Vagina (tissue), 2 donors: ENCODE results near the gene CAPZA1. TPM values are rescaled to one million over a fixed set of nuclear protein-coding genes. Genes with fewer than 3 reads are reported as not detected.

Experiments
- DNase-seq, 2 donors: peaks; one replicate each; pipeline ENCODE4 v3.0.0-alpha.2; 2017; ENCODE audit errors: extremely low spot score in 2 of 2
- H3K27ac ChIP-seq: fragments of 200-600 bp; sonication (generic); one replicate; pipeline ENCODE4 v1.5.1; 2019
- H3K27me3 ChIP-seq: fragments of 200-600 bp; sonication (generic); one replicate; pipeline ENCODE4 v1.5.1; 2019
- H3K36me3 ChIP-seq, 2 donors: fragments of 200-600 bp; sonication (generic); one replicate each; pipeline ENCODE4 v1.5.1; 2017 to 2019
- H3K4me1 ChIP-seq: fragments of 200-600 bp; sonication (generic); one replicate; pipeline ENCODE4 v1.5.1; 2019
- H3K4me3 ChIP-seq, 2 donors: fragments of 200-600 bp; sonication (generic); 1 replicate in 1 of 2; 2 replicates in 1 of 2; pipeline ENCODE4 v1.5.1; 2016 to 2019
- H3K9me3 ChIP-seq: fragments of 200-600 bp; sonication (generic); one replicate; pipeline ENCODE4 v1.5.1; 2019
- POLR2A ChIP-seq, 2 donors: fragments of 450-650 bp; IDR thresholded peaks; one replicate each; pipeline ENCODE4 v1.6.1; 2017; ENCODE audit warnings: antibody characterized with exemption in 2 of 2, mild to moderate bottlenecking in 2 of 2, moderate library complexity in 2 of 2
- POLR2AphosphoS5 ChIP-seq, 2 donors: sonication (generic); formaldehyde crosslinking; IDR thresholded peaks; one replicate each; pipeline ENCODE4 v1.9.0; 2017; ENCODE audit warnings: antibody characterized with exemption in 2 of 2, mild to moderate bottlenecking in 2 of 2, low read depth in 1 of 2; ENCODE audit not compliant: insufficient read depth in 1 of 2
- intact Hi-C: fragments of 100-400 bp; cut with DNase I; formaldehyde crosslinking; loops from one replicate; pipeline ENCODE4 v1.15.1; 2023
- total RNA-seq: library from RNA; depleted of rRNA; stranded (reverse); fragments of >200 nt; gene quantifications from one replicate; pipeline ENCODE4 v1.2.3, GENCODE V29; 2016
- TF ChIP-seq, protein P1 (sequence below), 3 experiments: fragments of 450-650 bp in 2 of 3; fragments of 200-600 bp in 1 of 3; sonication (generic) in 1 of 3; IDR thresholded peaks; one replicate each; pipeline ENCODE4 v1.5.1; 2017 to 2019; ENCODE audit warnings: antibody characterized with exemption in 3 of 3, mild to moderate bottlenecking in 2 of 3, moderate library complexity in 2 of 3

Gene CAPZA1
- total RNA-seq, 1 donor from 2014 or later = 126 TPM

DNA sequence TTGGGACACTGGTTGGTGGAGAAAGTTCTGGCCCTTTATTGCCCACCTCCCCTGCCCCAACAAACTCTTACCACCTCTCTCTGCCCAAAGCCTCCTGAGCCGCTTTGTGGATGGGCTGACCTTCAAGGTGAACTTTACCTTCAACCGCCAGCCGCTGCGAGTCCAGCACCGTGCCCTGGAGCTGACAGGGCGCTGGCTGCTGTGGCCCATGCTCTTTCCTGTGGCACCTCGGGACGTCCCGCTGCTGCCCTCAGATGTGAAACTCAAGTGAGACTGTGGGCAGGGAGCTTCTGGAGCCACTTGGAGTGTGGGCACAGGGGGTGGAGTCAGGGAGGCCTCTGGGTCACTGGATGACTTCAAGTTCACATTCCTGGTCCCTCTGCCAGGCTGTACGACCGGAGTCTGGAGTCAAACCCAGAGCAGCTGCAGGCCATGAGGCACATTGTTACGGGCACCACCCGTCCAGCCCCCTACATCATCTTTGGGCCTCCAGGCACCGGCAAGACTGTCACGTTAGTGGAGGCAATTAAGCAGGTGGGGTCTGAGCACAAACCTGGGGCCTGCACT, 74.8 kb downstream of the CAPZA1 start:
- H3K36me3 ChIP-seq = peaks cover 0 to 65% of the 10 kb centered on the region in 2 donors
- DNase-seq = peak in 1 of 2 donors; percentile 84
- intact Hi-C loops = no loop called here

DNA sequence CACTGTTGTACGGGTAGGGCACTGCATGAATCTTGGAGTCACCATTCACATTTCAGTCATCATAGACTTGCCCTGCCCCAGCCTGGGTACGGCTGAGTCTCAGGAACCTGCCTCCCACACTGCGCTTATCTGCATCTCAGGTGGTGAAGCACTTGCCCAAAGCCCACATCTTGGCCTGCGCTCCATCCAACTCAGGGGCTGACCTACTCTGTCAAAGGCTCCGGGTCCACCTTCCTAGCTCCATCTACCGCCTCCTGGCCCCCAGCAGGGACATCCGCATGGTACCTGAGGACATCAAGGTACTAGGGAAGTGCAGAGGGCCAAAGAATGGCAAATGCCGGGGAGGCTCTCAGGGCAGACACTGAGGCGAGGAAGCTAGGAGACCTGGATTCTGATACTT, 75.6 kb downstream of the CAPZA1 start:
- intact Hi-C loops = no loop called here
- no peak overlapping the region for H3K4me3 ChIP-seq
- TF ChIP-seq POLR2A (IDR thresholded peaks at IDR 0.05) (no peak), POLR2AphosphoS5 (IDR thresholded peaks at IDR 0.05; ENCODE audit: insufficient read depth in 1 of 2, low read depth in 1 of 2) (no peak)
- TF ChIP-seq, protein P1, sequence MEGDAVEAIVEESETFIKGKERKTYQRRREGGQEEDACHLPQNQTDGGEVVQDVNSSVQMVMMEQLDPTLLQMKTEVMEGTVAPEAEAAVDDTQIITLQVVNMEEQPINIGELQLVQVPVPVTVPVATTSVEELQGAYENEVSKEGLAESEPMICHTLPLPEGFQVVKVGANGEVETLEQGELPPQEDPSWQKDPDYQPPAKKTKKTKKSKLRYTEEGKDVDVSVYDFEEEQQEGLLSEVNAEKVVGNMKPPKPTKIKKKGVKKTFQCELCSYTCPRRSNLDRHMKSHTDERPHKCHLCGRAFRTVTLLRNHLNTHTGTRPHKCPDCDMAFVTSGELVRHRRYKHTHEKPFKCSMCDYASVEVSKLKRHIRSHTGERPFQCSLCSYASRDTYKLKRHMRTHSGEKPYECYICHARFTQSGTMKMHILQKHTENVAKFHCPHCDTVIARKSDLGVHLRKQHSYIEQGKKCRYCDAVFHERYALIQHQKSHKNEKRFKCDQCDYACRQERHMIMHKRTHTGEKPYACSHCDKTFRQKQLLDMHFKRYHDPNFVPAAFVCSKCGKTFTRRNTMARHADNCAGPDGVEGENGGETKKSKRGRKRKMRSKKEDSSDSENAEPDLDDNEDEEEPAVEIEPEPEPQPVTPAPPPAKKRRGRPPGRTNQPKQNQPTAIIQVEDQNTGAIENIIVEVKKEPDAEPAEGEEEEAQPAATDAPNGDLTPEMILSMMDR (IDR thresholded peaks at IDR 0.05) = no peak
- peaks cover 24% of the 10 kb centered on the region for H3K4me1 ChIP-seq
- no peak overlapping the region for H3K27ac ChIP-seq
- no peaks in the 10 kb centered on the region for H3K27me3 ChIP-seq
- peak in 1 of 2 donors; percentile 77 for DNase-seq
- H3K9me3 ChIP-seq = no peaks in the 10 kb centered on the region
- H3K36me3 ChIP-seq = peaks cover 0 to 59% of the 10 kb centered on the region in 2 donors

More for the DNA sequence above, 74.8 kb downstream of the CAPZA1 start:
- Histone ChIP-seq H3K9me3 (no peaks in the 10 kb centered on the region), H3K4me3 (no peak overlapping the region), H3K27ac (no peak overlapping the region), H3K4me1 (peaks cover 16% of the 10 kb centered on the region), H3K27me3 (no peaks in the 10 kb centered on the region)
- TF ChIP-seq, protein P1 (IDR thresholded peaks at IDR 0.05) = no peak
- TF ChIP-seq POLR2A (IDR thresholded peaks at IDR 0.05) (no peak), POLR2AphosphoS5 (IDR thresholded peaks at IDR 0.05; ENCODE audit: insufficient read depth in 1 of 2, low read depth in 1 of 2) (no peak)

DNA sequence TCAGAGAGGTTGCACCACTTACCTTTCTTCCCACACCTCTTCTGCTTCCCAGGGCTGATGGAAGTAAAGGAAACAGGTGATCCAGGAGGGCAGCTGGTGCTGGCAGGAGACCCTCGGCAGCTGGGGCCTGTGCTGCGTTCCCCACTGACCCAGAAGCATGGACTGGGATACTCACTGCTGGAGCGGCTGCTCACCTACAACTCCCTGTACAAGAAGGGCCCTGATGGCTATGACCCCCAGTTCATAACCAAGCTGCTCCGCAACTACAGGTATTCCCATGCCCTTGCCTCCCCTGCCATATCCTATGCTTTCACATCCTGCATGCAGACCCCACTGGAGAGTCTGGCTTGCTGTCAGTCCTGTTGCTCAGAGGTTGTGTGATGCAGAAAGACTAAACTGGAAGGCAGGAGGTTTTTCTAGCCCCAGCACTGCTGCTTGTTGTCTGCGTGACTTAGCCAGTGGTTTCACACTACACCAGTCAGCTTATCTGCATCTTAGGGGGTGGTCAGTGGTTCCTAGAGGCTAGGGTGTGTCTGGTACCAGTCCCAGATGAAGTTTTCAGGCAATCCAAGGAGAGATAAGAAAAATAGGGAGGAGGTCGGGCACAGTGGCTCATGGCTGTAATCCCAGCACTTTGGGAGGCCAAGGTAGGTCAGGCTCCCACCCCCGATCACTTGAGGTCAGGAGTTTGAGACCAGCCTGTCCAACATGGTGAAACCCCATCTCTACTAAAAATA, 77.1 kb downstream of the CAPZA1 start:
- H3K9me3 ChIP-seq = no peaks in the 10 kb centered on the region
- peaks cover 39% of the 10 kb centered on the region for H3K4me1 ChIP-seq
- intact Hi-C loops = no loop called here
- DNase-seq = peak in 1 of 2 donors; percentile 83
- TF ChIP-seq, protein P1 (IDR thresholded peaks at IDR 0.05) = no peak
- no peak overlapping the region for H3K27ac ChIP-seq
- H3K4me3 ChIP-seq = no peak overlapping the region
- H3K36me3 ChIP-seq = peaks cover 0 to 53% of the 10 kb centered on the region in 2 donors
- no peaks in the 10 kb centered on the region for H3K27me3 ChIP-seq

DNA sequence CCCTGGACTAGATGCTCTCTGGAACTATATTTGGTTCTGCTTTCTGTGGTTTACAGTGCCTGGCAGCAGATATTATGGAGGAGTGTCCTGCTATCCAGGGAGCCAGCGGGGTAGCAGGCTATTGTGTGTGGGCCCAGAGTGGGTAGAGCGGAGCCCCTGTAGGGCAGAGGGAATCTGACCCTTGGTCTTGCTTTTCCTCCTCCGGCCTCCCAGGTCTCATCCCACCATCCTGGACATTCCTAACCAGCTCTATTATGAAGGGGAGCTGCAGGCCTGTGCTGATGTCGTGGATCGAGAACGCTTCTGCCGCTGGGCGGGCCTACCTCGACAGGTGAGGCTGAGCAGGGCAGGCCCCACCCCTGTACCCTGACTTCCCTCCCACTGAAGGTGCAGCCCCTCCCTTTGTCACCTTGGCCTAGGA, 78.2 kb downstream of the CAPZA1 start:
- intact Hi-C loops = no loop called here
- TF ChIP-seq POLR2AphosphoS5 (IDR thresholded peaks at IDR 0.05; ENCODE audit: insufficient read depth in 1 of 2, low read depth in 1 of 2) (no peak), POLR2A (IDR thresholded peaks at IDR 0.05) (no peak)
- TF ChIP-seq, protein P1 (IDR thresholded peaks at IDR 0.05) = no peak
- Histone ChIP-seq H3K9me3 (no peaks in the 10 kb centered on the region), H3K27me3 (no peaks in the 10 kb centered on the region), H3K4me3 (no peak overlapping the region), H3K4me1 (peaks cover 50% of the 10 kb centered on the region), H3K27ac (peak overlapping the region; percentile 99), H3K36me3 (peaks cover 0 to 43% of the 10 kb centered on the region in 2 donors)
- no peak for DNase-seq
